ENCODE measurements around the gene KPNA6. TPM values are rescaled to one million over a fixed set of nuclear protein-coding genes. Genes with fewer than 3 reads are reported as not detected.

Gene KPNA6
- total and polyA plus RNA-seq, 2 of the 13 experiments (the other 11 are each of a cell fraction or from before 2014, with no cell fraction given), result 22.0 to 47.5 TPM

DNA sequence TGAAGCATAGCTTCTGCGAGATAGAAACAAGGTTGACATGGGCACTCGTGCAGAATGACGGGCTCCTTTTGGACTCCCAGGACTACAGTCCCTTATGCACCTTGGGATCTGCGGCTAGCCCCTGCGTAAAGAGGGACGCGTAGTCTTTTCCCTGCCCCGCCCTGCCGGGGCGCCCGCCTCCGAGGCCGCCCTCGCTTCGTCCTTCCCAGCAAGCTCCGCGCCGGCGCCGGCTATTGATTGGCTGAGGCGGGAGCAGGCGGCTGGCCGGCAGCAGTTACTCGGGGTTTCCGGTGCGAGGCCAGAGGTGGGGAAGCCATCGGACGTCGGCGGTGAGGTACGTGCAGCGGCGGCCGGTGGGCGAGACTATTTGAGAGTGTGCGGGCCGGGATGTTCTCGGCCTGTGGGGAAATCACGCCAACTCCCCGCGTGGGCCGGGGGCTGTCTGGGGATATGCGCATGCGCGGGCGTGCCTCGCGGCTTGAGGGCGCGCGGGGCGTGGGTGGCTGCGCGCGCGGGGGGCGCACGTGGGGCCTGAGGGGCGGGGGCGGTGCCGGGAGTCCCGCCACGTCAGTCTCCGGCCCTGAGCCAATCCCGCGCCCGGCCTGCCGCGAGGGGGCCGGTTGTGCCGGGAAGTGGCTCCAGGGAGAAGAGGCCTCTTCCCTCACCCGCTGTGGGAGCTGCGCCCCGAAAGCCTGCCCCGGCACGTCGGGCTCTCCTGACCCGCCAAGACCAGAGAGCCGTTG, 71.8 kb downstream of the KPNA6 start, which contains the start of gene TXLNA (continued):
- TF ChIP-seq, protein P1, sequence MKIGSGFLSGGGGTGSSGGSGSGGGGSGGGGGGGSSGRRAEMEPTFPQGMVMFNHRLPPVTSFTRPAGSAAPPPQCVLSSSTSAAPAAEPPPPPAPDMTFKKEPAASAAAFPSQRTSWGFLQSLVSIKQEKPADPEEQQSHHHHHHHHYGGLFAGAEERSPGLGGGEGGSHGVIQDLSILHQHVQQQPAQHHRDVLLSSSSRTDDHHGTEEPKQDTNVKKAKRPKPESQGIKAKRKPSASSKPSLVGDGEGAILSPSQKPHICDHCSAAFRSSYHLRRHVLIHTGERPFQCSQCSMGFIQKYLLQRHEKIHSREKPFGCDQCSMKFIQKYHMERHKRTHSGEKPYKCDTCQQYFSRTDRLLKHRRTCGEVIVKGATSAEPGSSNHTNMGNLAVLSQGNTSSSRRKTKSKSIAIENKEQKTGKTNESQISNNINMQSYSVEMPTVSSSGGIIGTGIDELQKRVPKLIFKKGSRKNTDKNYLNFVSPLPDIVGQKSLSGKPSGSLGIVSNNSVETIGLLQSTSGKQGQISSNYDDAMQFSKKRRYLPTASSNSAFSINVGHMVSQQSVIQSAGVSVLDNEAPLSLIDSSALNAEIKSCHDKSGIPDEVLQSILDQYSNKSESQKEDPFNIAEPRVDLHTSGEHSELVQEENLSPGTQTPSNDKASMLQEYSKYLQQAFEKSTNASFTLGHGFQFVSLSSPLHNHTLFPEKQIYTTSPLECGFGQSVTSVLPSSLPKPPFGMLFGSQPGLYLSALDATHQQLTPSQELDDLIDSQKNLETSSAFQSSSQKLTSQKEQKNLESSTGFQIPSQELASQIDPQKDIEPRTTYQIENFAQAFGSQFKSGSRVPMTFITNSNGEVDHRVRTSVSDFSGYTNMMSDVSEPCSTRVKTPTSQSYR (CRISPR knock-in tag; IDR thresholded peaks at IDR 0.05; ENCODE audit: borderline replicate concordance), result no peak
- TF ChIP-seq CREM (IDR thresholded peaks at IDR 0.05) (peak; percentile 34), CREM (CRISPR knock-in tag; IDR thresholded peaks at IDR 0.05) (no peak), NCOA1 (CRISPR knock-in tag; IDR thresholded peaks at IDR 0.05) (no peak; the same call in 1 of the 2 replicates), ISX (CRISPR knock-in tag; conservative IDR thresholded peaks at IDR 0.05) (no peak; the same call in 1 of the 2 replicates), GABPB1 (CRISPR knock-in tag; IDR thresholded peaks at IDR 0.05) (peak; percentile 94), ZNF274 (CRISPR knock-in tag; IDR thresholded peaks at IDR 0.05) (peak; percentile 67; the same call in 1 of the 2 replicates), SRSF1 (optimal IDR thresholded peaks at IDR 0.05; ENCODE audit: low read depth, low read length) (no peak), ZNF230 (CRISPR knock-in tag; IDR thresholded peaks at IDR 0.05) (no peak; the same call in 1 of the 2 replicates), ZNF777 (CRISPR knock-in tag; IDR thresholded peaks at IDR 0.05) (peak; percentile 83), LCORL (IDR thresholded peaks at IDR 0.05) (no peak), LCORL (CRISPR knock-in tag; IDR thresholded peaks at IDR 0.05) (peak; percentile 76; the same call in 1 of the 2 replicates), ZNF460 (CRISPR knock-in tag; IDR thresholded peaks at IDR 0.05; ENCODE audit: borderline replicate concordance) (peak; percentile 20; the same call in 1 of the 2 replicates), NAIF1 (CRISPR knock-in tag; IDR thresholded peaks at IDR 0.05; ENCODE audit: borderline replicate concordance) (0 out of 2 replicates have a peak, but pooled peaks have one; percentile 64), ZFP36 (IDR thresholded peaks at IDR 0.05; ENCODE audit: borderline replicate concordance, low read depth, low read length, partially characterized antibody) (no peak), GPN1 (CRISPR knock-in tag; IDR thresholded peaks at IDR 0.05; ENCODE audit: borderline replicate concordance) (no peak), ONECUT2 (CRISPR knock-in tag; IDR thresholded peaks at IDR 0.05) (peak; percentile 39; the same call in 1 of the 2 replicates), CCAR2 (optimal IDR thresholded peaks at IDR 0.05; ENCODE audit: low read depth, low read length) (no peak), SIN3A (IDR thresholded peaks at IDR 0.05; ENCODE audit: borderline replicate concordance, low read depth, low read length) (peak; percentile 59; the same call in 1 of the 2 replicates), MXD4 (CRISPR knock-in tag; IDR thresholded peaks at IDR 0.05) (peak; percentile 67; the same call in 1 of the 2 replicates), ZFP37 (CRISPR knock-in tag; IDR thresholded peaks at IDR 0.05; ENCODE audit: borderline replicate concordance) (0 out of 2 replicates have a peak, but pooled peaks have one; percentile 48), NR2F1 (CRISPR knock-in tag; IDR thresholded peaks at IDR 0.05) (no peak), DR1 (CRISPR knock-in tag; IDR thresholded peaks at IDR 0.05) (peak; percentile 68), ZC3H13 (CRISPR knock-in tag; IDR thresholded peaks at IDR 0.05) (peak; percentile 92)
- TF ChIP-seq, protein P2, sequence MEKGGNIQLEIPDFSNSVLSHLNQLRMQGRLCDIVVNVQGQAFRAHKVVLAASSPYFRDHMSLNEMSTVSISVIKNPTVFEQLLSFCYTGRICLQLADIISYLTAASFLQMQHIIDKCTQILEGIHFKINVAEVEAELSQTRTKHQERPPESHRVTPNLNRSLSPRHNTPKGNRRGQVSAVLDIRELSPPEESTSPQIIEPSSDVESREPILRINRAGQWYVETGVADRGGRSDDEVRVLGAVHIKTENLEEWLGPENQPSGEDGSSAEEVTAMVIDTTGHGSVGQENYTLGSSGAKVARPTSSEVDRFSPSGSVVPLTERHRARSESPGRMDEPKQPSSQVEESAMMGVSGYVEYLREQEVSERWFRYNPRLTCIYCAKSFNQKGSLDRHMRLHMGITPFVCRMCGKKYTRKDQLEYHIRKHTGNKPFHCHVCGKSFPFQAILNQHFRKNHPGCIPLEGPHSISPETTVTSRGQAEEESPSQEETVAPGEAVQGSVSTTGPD (CRISPR knock-in tag; IDR thresholded peaks at IDR 0.05), result no peak
- TF ChIP-seq, protein P3, sequence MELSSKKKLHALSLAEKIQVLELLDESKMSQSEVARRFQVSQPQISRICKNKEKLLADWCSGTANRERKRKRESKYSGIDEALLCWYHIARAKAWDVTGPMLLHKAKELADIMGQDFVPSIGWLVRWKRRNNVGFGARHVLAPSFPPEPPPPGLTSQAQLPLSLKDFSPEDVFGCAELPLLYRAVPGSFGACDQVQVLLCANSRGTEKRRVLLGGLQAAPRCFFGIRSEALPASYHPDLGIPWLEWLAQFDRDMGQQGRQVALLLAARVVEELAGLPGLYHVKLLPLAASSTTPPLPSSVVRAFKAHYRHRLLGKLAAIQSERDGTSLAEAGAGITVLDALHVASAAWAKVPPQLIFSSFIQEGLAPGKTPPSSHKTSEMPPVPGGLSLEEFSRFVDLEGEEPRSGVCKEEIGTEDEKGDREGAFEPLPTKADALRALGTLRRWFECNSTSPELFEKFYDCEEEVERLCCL (CRISPR knock-in tag; IDR thresholded peaks at IDR 0.05; ENCODE audit: borderline replicate concordance), result no peak
